ENCODE data around the gene KRTAP1-1. TPM values are rescaled to one million over a fixed set of nuclear protein-coding genes. Genes with fewer than 3 reads are reported as not detected.
"Not testable (repeated sequence)": the region's sequence is repeated elsewhere in the genome, so short reads cannot be mapped to it uniquely, and the experiment has no call there.

Gene KRTAP1-1
- total and polyA plus RNA-seq, 5 experiments from 2014 or later = not detected

DNA sequence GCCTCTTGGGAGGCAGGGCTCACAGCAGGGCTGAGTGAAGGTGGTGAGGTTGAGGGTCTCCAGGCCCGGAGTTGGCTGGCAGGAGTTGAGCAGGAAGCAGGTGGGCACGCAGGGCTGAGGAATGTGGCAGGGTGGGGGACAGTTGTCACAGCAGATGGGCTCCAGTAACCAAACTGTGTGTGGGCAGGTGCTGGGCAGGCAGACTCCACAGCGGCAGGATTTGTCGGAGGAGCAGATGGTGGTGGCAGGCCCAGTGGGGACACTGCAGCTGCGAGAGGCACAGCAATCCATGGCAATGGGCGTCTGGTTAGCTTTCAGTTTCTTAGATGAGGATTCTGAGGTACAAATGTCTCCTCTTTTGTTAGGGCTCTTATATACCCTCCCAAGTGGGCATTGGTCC, 41.7 kb downstream of the KRTAP1-1 start, which contains the start of gene KRTAP3-2:
Gene KRTAP3-2, minus strand, starts transcription at position 344 of the 400 bp plus-strand sequence. Its CDS starts 53 bp downstream, at position 291.
- H3K4me3 Mint-ChIP-seq, POLR2A ChIA-PET, H3K4me1 Mint-ChIP-seq, H3K9me3 Mint-ChIP-seq, H3K36me3 Mint-ChIP-seq, ATAC-seq, DNase-seq: not testable (repeated sequence)
- Mint-ChIP-seq H3K27ac (peak within 1 kb of the TSS in 1 of 10 donors; percentile 68), H3K27me3 (peaks cover 25 to 45% (median 35%) of the 10 kb centered on the region in 5 donors)

DNA sequence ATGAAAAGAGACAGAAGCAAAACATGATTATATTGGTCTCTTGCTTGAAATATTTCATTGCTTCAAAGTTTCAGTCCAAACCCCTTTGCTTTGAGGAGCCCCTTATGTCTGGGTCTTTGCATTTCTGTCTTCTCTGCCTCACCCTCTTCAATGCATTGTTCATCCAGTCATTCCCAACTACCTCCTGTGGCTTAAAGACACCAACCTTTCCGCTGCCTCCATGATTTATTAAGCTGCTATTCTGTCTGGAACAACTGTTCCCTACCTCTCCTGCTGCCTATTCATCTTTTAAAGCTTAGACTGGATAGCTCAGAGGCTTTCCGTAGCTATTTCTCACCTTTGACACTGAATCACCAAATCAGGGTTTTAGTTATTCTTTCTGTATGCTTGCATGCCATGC, 43.9 kb downstream of the KRTAP1-1 start:
- H3K27ac Mint-ChIP-seq = no peak overlapping the region
- DNase-seq = no peak
- H3K4me1 Mint-ChIP-seq = peaks cover 0 to 2% (median 0%) of the 10 kb centered on the region in 4 donors
- ATAC-seq = no peak
- POLR2A ChIA-PET = no interaction called here
- peaks cover 30 to 57% (median 50%) of the 10 kb centered on the region in 5 donors for H3K27me3 Mint-ChIP-seq
- H3K4me3 Mint-ChIP-seq = no peak overlapping the region
- H3K9me3 Mint-ChIP-seq = no peaks in the 10 kb centered on the region
- peaks cover 0 to 4% (median 2%) of the 10 kb centered on the region in 3 donors for H3K36me3 Mint-ChIP-seq

DNA sequence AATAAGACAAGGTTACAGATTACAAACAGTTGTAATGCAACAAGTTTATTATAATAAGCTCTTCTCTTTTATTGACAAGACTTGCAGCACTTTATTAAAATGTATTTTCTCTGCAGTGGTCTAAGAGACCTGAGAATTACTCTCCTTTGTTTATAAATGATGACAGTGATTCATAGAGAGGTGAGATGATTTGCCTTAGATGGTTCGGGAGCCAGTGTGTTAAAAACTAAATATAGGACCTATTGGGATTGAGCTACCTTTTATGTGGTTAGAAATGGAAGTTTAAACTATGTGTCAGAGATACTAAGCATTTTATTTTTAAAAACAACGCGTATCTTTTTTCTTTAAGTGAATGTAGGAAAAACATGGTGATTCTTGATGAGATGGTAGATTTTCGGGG, 44.4 kb downstream of the KRTAP1-1 start:
- no peak overlapping the region for H3K4me3 Mint-ChIP-seq
- H3K27me3 Mint-ChIP-seq = peaks cover 32 to 62% (median 51%) of the 10 kb centered on the region in 5 donors
- DNase-seq (no peak), ATAC-seq (no peak)
- POLR2A ChIA-PET = no interaction called here
- H3K9me3 Mint-ChIP-seq = no peaks in the 10 kb centered on the region
- peaks cover 0 to 2% (median 0%) of the 10 kb centered on the region in 4 donors for H3K4me1 Mint-ChIP-seq
- no peak overlapping the region for H3K27ac Mint-ChIP-seq
- peaks cover 0 to 7% (median 4%) of the 10 kb centered on the region in 3 donors for H3K36me3 Mint-ChIP-seq

DNA sequence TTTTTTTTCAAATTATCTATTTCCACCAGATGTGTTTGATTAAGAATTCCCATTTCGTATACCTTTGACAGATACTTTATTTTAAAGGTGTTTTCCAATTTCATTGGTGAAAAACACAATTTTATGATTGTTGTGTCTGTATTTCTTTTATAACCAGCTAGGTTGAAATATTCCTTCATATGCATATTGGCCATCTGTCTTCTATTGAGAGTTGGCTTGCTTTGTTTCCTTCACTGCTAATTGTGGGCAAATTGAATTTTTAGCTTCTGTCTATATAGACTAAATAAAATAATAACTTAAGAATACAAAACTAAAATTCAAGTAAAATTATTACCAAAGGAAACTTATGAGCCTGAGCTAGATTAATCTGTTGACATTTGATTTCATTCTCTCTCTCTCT, 46.1 kb downstream of the KRTAP1-1 start:
- ATAC-seq (no peak), DNase-seq (no peak)
- POLR2A ChIA-PET = no interaction called here
- H3K4me3 Mint-ChIP-seq = no peak overlapping the region
- H3K27ac Mint-ChIP-seq = no peak overlapping the region
- H3K4me1 Mint-ChIP-seq = peaks cover 0 to 2% (median 0%) of the 10 kb centered on the region in 4 donors
- H3K36me3 Mint-ChIP-seq = peaks cover 0 to 7% (median 4%) of the 10 kb centered on the region in 3 donors
- H3K9me3 Mint-ChIP-seq = no peaks in the 10 kb centered on the region
- H3K27me3 Mint-ChIP-seq = peaks cover 30 to 62% (median 48%) of the 10 kb centered on the region in 5 donors

DNA sequence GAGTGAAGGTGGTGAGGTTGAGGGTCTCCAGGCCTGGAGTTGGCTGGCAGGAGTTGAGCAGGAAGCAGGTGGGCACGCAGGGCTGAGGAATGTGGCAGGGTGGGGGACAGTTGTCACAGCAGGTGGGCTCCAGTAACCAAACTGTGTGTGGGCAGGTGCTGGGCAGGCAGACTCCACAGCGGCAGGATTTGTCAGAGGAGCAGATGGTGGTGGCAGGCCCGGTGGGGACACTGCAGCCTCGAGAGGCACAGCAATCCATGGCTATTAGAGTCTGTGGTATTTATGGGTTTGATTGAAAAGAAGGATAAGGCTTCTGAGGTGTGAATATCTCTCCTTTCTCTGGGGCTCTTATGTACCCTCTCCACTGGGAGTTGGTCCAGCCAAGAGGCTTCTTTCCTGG, 47.4 kb downstream of the KRTAP1-1 start, which contains the start of gene KRTAP3-3:
Gene KRTAP3-3, minus strand, starts transcription at position 326 of the 400 bp plus-strand sequence. Its CDS starts 67 bp downstream, at position 259.
- POLR2A ChIA-PET = no interaction called here
- H3K27ac Mint-ChIP-seq = no peak within 1 kb of the TSS

DNA sequence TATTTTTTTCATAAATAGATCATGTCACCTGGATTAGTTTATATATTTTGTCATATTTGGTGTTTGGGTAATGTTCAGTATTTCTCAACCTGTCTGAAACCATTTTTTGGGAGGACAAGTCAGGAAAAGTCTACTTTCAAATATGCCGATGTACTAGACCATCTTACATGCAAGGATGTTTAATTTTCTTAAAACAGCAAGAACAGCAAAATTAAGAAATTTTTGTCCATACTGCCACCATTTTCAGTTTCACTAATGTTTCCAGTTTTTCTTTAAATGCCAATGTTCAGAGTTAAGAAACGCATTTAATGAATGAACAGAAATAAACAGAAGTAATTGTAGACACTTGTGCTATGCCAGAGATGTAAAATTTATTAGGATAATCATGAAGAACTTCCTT, 48.2 kb downstream of the KRTAP1-1 start:
- no peak overlapping the region for H3K4me3 Mint-ChIP-seq
- no peak for ATAC-seq
- H3K9me3 Mint-ChIP-seq = no peaks in the 10 kb centered on the region
- H3K36me3 Mint-ChIP-seq = peaks cover 0 to 7% (median 4%) of the 10 kb centered on the region in 3 donors
- H3K4me1 Mint-ChIP-seq = peaks cover 0 to 2% (median 0%) of the 10 kb centered on the region in 4 donors
- POLR2A ChIA-PET = no interaction called here
- DNase-seq = no peak
- H3K27me3 Mint-ChIP-seq = peaks cover 27 to 48% (median 41%) of the 10 kb centered on the region in 5 donors
- no peak overlapping the region for H3K27ac Mint-ChIP-seq

More for the DNA sequence above, 47.4 kb downstream of the KRTAP1-1 start, which contains the start of gene KRTAP3-3:
- peaks cover 0 to 7% (median 4%) of the 10 kb centered on the region in 3 donors for H3K36me3 Mint-ChIP-seq
- no peak for DNase-seq
- peaks cover 28 to 54% (median 40%) of the 10 kb centered on the region in 5 donors for H3K27me3 Mint-ChIP-seq
- no peaks in the 10 kb centered on the region for H3K9me3 Mint-ChIP-seq
- ATAC-seq = no peak
- peaks cover 0 to 2% (median 0%) of the 10 kb centered on the region in 4 donors for H3K4me1 Mint-ChIP-seq
- no peak within 1 kb of the TSS for H3K4me3 Mint-ChIP-seq

DNA sequence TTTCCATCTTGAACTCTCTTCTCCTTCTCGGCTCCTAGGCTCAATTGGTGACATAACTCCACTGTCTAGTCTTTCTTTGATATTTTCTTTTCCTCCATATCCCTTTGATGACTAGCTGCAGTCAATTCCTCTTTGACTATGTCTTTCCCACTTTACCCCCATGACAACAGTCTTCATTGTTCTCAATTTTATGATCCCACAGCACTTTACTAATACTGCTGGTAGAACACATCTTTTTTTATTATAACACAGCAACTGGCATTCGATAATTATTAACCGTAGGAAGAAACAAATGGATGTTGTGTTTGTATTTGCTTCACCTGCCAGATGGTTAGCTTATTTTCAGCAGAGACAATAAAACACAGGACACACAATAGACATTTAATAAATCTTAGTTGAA, 48.6 kb downstream of the KRTAP1-1 start:
- H3K4me3 Mint-ChIP-seq = no peak overlapping the region
- no peak for ATAC-seq
- H3K27me3 Mint-ChIP-seq = peaks cover 23 to 47% (median 38%) of the 10 kb centered on the region in 5 donors
- H3K36me3 Mint-ChIP-seq = peaks cover 0 to 7% (median 4%) of the 10 kb centered on the region in 3 donors
- no peak for DNase-seq
- no peaks in the 10 kb centered on the region for H3K9me3 Mint-ChIP-seq
- peaks cover 0 to 2% (median 0%) of the 10 kb centered on the region in 4 donors for H3K4me1 Mint-ChIP-seq
- POLR2A ChIA-PET = no interaction called here
- no peak overlapping the region for H3K27ac Mint-ChIP-seq

Other genes with a start within 250 kb of the KRTAP1-1 start
Only the 30 nearest of the 37 such genes appear.
- gene KRT12, start 174.2 kb downstream of the KRTAP1-1 start, total RNA-seq = not detected
- not detected for gene KRT12, start 174.2 kb downstream of the KRTAP1-1 start, polyA plus RNA-seq
- not detected for gene KRT20, start 156.2 kb downstream of the KRTAP1-1 start, total RNA-seq
- gene KRT20, start 156.2 kb downstream of the KRTAP1-1 start, polyA plus RNA-seq = not detected
- not detected for gene KRT23, start 103.8 kb downstream of the KRTAP1-1 start, total RNA-seq
- gene KRT23, start 103.8 kb downstream of the KRTAP1-1 start, polyA plus RNA-seq = not detected
- gene KRT39, start 74.5 kb downstream of the KRTAP1-1 start, total RNA-seq = not detected
- gene KRT39, start 74.5 kb downstream of the KRTAP1-1 start, polyA plus RNA-seq = not detected
- gene KRT40, start 57.1 kb downstream of the KRTAP1-1 start, total RNA-seq = not detected
- not detected for gene KRT40, start 57.1 kb downstream of the KRTAP1-1 start, polyA plus RNA-seq
- gene KRTAP3-3, start 47.3 kb downstream of the KRTAP1-1 start, total RNA-seq = not detected
- gene KRTAP3-3, start 47.3 kb downstream of the KRTAP1-1 start, polyA plus RNA-seq = not detected
- gene KRTAP3-2, start 41.5 kb downstream of the KRTAP1-1 start, total RNA-seq = not detected
- not detected for gene KRTAP3-2, start 41.5 kb downstream of the KRTAP1-1 start, polyA plus RNA-seq
- gene KRTAP3-1, start 32.3 kb downstream of the KRTAP1-1 start, total RNA-seq = not detected
- not detected for gene KRTAP3-1, start 32.3 kb downstream of the KRTAP1-1 start, polyA plus RNA-seq
- not detected for gene KRTAP1-5, start 14.2 kb downstream of the KRTAP1-1 start, total RNA-seq
- not detected for gene KRTAP1-5, start 14.2 kb downstream of the KRTAP1-1 start, polyA plus RNA-seq
- not detected for gene KRTAP1-4, start 11.3 kb downstream of the KRTAP1-1 start, total RNA-seq
- gene KRTAP1-4, start 11.3 kb downstream of the KRTAP1-1 start, polyA plus RNA-seq = not detected
- gene KRTAP1-3, start 6.6 kb downstream of the KRTAP1-1 start, total RNA-seq = not detected
- not detected for gene KRTAP1-3, start 6.6 kb downstream of the KRTAP1-1 start, polyA plus RNA-seq
- not detected for gene KRTAP2-1, start 5.9 kb upstream of the KRTAP1-1 start, total RNA-seq
- gene KRTAP2-1, start 5.9 kb upstream of the KRTAP1-1 start, polyA plus RNA-seq = not detected
- not detected for gene KRTAP2-2, start 13.8 kb upstream of the KRTAP1-1 start, total RNA-seq
- gene KRTAP2-2, start 13.8 kb upstream of the KRTAP1-1 start, polyA plus RNA-seq = not detected
- not detected for gene KRTAP2-3, start 18.7 kb upstream of the KRTAP1-1 start, total RNA-seq
- not detected for gene KRTAP2-3, start 18.7 kb upstream of the KRTAP1-1 start, polyA plus RNA-seq
- not detected for gene KRTAP2-4, start 24.4 kb upstream of the KRTAP1-1 start, total RNA-seq
- gene KRTAP2-4, start 24.4 kb upstream of the KRTAP1-1 start, polyA plus RNA-seq = not detected
- gene KRTAP4-7, start 42.7 kb upstream of the KRTAP1-1 start, total RNA-seq = not detected
- gene KRTAP4-7, start 42.7 kb upstream of the KRTAP1-1 start, polyA plus RNA-seq = not detected
- gene KRTAP4-8, start 56.7 kb upstream of the KRTAP1-1 start, total RNA-seq = not detected
- not detected for gene KRTAP4-8, start 56.7 kb upstream of the KRTAP1-1 start, polyA plus RNA-seq
- gene KRTAP4-16, start 60.8 kb upstream of the KRTAP1-1 start, total RNA-seq = not detected
- not detected for gene KRTAP4-16, start 60.8 kb upstream of the KRTAP1-1 start, polyA plus RNA-seq
- not detected for gene KRTAP4-9, start 63.9 kb upstream of the KRTAP1-1 start, total RNA-seq
- not detected for gene KRTAP4-9, start 63.9 kb upstream of the KRTAP1-1 start, polyA plus RNA-seq
- gene KRTAP4-11, start 76.9 kb upstream of the KRTAP1-1 start, total RNA-seq = not detected
- gene KRTAP4-11, start 76.9 kb upstream of the KRTAP1-1 start, polyA plus RNA-seq = not detected
- gene KRTAP4-12, start 82.7 kb upstream of the KRTAP1-1 start, total RNA-seq = not detected
- under 1 TPM in 1 of 3 donors, not detected in 2; 0.15 TPM for gene KRTAP4-12, start 82.7 kb upstream of the KRTAP1-1 start, polyA plus RNA-seq
- not detected for gene KRTAP4-6, start 99.1 kb upstream of the KRTAP1-1 start, total RNA-seq
- not detected for gene KRTAP4-6, start 99.1 kb upstream of the KRTAP1-1 start, polyA plus RNA-seq
- gene KRTAP4-5, start 108.4 kb upstream of the KRTAP1-1 start, total RNA-seq = not detected
- gene KRTAP4-5, start 108.4 kb upstream of the KRTAP1-1 start, polyA plus RNA-seq = not detected
- not detected for gene KRTAP4-4, start 119.3 kb upstream of the KRTAP1-1 start, total RNA-seq
- gene KRTAP4-4, start 119.3 kb upstream of the KRTAP1-1 start, polyA plus RNA-seq = not detected
- gene KRTAP4-3, start 126.8 kb upstream of the KRTAP1-1 start, total RNA-seq = not detected
- gene KRTAP4-3, start 126.8 kb upstream of the KRTAP1-1 start, polyA plus RNA-seq = not detected
- not detected for gene KRTAP4-2, start 136.8 kb upstream of the KRTAP1-1 start, total RNA-seq
- gene KRTAP4-2, start 136.8 kb upstream of the KRTAP1-1 start, polyA plus RNA-seq = not detected
- gene KRTAP4-1, start 143.5 kb upstream of the KRTAP1-1 start, total RNA-seq = not detected
- not detected for gene KRTAP4-1, start 143.5 kb upstream of the KRTAP1-1 start, polyA plus RNA-seq
- not detected for gene KRTAP9-1, start 148.4 kb upstream of the KRTAP1-1 start, total RNA-seq
- gene KRTAP9-1, start 148.4 kb upstream of the KRTAP1-1 start, polyA plus RNA-seq = not detected
- not detected for gene KRTAP9-2, start 185.2 kb upstream of the KRTAP1-1 start, total RNA-seq
- not detected for gene KRTAP9-2, start 185.2 kb upstream of the KRTAP1-1 start, polyA plus RNA-seq
- not detected for gene KRTAP9-3, start 191.0 kb upstream of the KRTAP1-1 start, total RNA-seq
- gene KRTAP9-3, start 191.0 kb upstream of the KRTAP1-1 start, polyA plus RNA-seq = not detected